ENCODE data around the gene PAX1. TPM values are rescaled to one million over a fixed set of nuclear protein-coding genes. Genes with fewer than 3 reads are reported as not detected.

The PAX1 gene
- total and polyA plus RNA-seq, 12 donors: not detected

DNA sequence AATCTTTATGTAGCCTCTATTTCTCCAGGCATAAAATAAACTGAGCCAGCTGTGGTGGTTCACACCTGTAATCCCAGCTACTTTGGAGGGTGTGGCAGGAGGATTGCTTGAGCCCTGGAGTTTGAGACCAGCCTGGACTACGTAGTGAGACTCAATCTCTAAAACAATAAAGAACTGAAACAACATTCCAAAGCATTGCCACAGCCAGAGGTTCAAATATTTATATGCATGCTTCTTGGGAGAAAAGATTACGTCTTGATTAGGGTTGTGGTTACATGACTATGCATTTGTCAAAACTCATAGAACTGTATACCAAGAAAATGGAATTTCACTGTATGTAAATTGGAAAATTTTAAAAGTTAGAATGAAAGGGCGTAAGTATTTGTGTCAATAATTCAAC lies 27.7 kb upstream of the PAX1 start:
- H3K9me3 ChIP-seq (replicated peaks in 1 of 3): no peaks in the 10 kb centered on the region
- no peaks in the 10 kb centered on the region for H3K36me3 ChIP-seq (replicated peaks in 1 of 2)
- 39 to 54% (median 48%) methylated on average over 3 of the region's 3 CpGs for whole genome bisulfite sequencing, 4 donors
- H3K27ac ChIP-seq: no peak overlapping the region
- no peak overlapping the region for H3K4me3 ChIP-seq
- no peak for DNase-seq
- no peaks in the 10 kb centered on the region for H3K27me3 ChIP-seq
- intact Hi-C loops (cut with DNase I): no loop called here
- H3K4me1 ChIP-seq (replicated peaks in 1 of 2): no peaks in the 10 kb centered on the region
- no peak for TF ChIP-seq CTCF (IDR thresholded peaks at IDR 0.05)

DNA sequence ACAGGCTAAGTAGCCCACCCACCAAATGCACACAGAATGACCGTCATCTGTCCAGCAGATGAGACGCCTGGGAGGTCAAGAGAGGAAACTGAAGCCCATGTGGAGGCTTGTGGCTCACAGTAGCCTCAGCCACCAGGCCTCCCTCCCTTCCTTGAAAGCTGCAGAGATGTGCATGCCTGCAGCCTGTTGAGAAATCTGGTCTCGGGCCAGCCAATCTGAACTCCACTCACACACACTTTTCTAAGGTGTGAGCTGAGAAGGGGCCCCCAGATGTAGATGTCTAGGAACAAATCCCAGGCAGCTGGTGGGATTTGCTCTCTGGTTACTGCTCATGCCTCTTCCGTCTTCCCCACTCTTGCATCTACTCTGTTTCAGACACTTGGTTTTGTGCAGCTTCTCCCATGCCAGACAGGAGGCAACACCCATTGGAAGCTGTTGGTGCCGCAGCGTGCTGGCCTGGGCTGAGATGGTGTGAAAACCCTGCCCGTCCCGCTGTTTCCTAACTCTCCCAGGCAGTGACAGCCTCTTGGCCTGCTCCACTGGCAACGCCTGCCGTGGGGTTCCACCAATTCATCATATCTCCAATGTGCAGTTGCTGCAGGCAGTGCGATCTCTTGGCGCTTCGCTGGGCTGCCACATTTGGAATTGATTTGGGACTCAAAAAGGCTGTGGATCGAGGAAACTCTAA lies 24.1 kb upstream of the PAX1 start:
- TF ChIP-seq CTCF (IDR thresholded peaks at IDR 0.05) (no peak), POLR2A (IDR thresholded peaks at IDR 0.05) (no peak)
- H3K36me3 ChIP-seq (replicated peaks in 1 of 2): no peaks in the 10 kb centered on the region
- peaks cover 4% of the 10 kb centered on the region for H3K27me3 ChIP-seq
- no peaks in the 10 kb centered on the region for H3K9me3 ChIP-seq (replicated peaks in 1 of 3)
- no peak overlapping the region for H3K4me3 ChIP-seq
- 65 to 74% (median 72%) methylated on average over 13 to 14 of the region's 14 CpGs for WGBS, 4 donors
- intact Hi-C loops (cut with DNase I): no loop called here
- DNase-seq: no peak
- H3K4me1 ChIP-seq (replicated peaks in 1 of 2): no peaks in the 10 kb centered on the region
- no peak overlapping the region for H3K27ac ChIP-seq

- intact Hi-C loops (cut with DNase I): no loop called here
- TF ChIP-seq CTCF (IDR thresholded peaks at IDR 0.05): no peak
- no peak for TF ChIP-seq POLR2A (IDR thresholded peaks at IDR 0.05)
- 55 to 70% (median 66%) methylated on average over 10 of the region's 10 CpGs for WGBS, 4 donors
- no peaks in the 10 kb centered on the region for H3K4me1 ChIP-seq (replicated peaks in 1 of 2)
- H3K9me3 ChIP-seq (replicated peaks in 1 of 3): no peaks in the 10 kb centered on the region
- no peak overlapping the region for H3K4me3 ChIP-seq
- peaks cover 4% of the 10 kb centered on the region for H3K27me3 ChIP-seq
- DNase-seq: no peak
- H3K27ac ChIP-seq: no peak overlapping the region
- no peaks in the 10 kb centered on the region for H3K36me3 ChIP-seq (replicated peaks in 1 of 2)
These were observed 23.5 kb upstream of the PAX1 start for GRCh38 chr20:21681922-21682318.

GRCh38 chr20:21682521-21682954 lies 22.9 kb upstream of the PAX1 start:
- Histone ChIP-seq H3K27ac (no peak overlapping the region), H3K9me3 (replicated peaks in 1 of 3) (no peaks in the 10 kb centered on the region), H3K4me1 (replicated peaks in 1 of 2) (no peaks in the 10 kb centered on the region), H3K4me3 (no peak overlapping the region), H3K36me3 (replicated peaks in 1 of 2) (no peaks in the 10 kb centered on the region), H3K27me3 (peaks cover 4% of the 10 kb centered on the region)
- DNase-seq: no peak
- intact Hi-C loops (cut with DNase I): no loop called here
- WGBS, 4 donors: 38 to 53% (median 50%) methylated on average over 8 of the region's 8 CpGs
- TF ChIP-seq POLR2A (IDR thresholded peaks at IDR 0.05): no peak
- TF ChIP-seq CTCF (IDR thresholded peaks at IDR 0.05): no peak

Data from adrenal gland (tissue), 12 donors.